Stimulated activated CD8-positive, alpha-beta memory T cell treated with anti-CD3 and anti-CD28 coated beads, Interleukin-15, amount 100 ng/mL, for 48 hours (primary cell): ENCODE measurements around the gene SMARCA2.

Experiments
- DNase-seq, 2 donors: peaks; one replicate each; pipeline ENCODE4 v3.0.0-alpha.2; 2020; ENCODE audit warnings: low read depth in 2 of 2

The SMARCA2 gene

GRCh38 chr9:2170722-2171121 is 155.6 kb downstream of the SMARCA2 start:
- no peak for DNase-seq

- DNase-seq: no peak
Measured at GRCh38 chr9:2173170-2173569, 158.0 kb downstream of the SMARCA2 start.

- no peak for DNase-seq
Measured at GRCh38 chr9:2173861-2174260, 158.7 kb downstream of the SMARCA2 start.

- no peak for DNase-seq
Measured at GRCh38 chr9:2174306-2174705, 159.2 kb downstream of the SMARCA2 start.

- no peak for DNase-seq
Measured at GRCh38 chr9:2174911-2175310, 159.8 kb downstream of the SMARCA2 start.

- no peak for DNase-seq
Measured at GRCh38 chr9:2177121-2177520, 162.0 kb downstream of the SMARCA2 start.

- DNase-seq: no peak
Measured at GRCh38 chr9:2178034-2178734, 163.0 kb downstream of the SMARCA2 start.

GRCh38 chr9:2179567-2179966 is 164.4 kb downstream of the SMARCA2 start:
- DNase-seq: no peak

- DNase-seq: no peak
Measured at GRCh38 chr9:2180154-2180553, 165.0 kb downstream of the SMARCA2 start.

GRCh38 chr9:2180704-2181103 is 165.6 kb downstream of the SMARCA2 start:
- no peak for DNase-seq

- DNase-seq: no peak
Measured at GRCh38 chr9:2181792-2182191, 166.6 kb downstream of the SMARCA2 start.

GRCh38 chr9:2190939-2191608 is 175.9 kb downstream of the SMARCA2 start:
- no peak for DNase-seq

- DNase-seq: no peak
Measured at GRCh38 chr9:2191609-2191972, 176.4 kb downstream of the SMARCA2 start.

- DNase-seq: no peak
Measured at GRCh38 chr9:2192356-2192979, 177.3 kb downstream of the SMARCA2 start.

- no peak for DNase-seq
Measured at GRCh38 chr9:2193552-2193951, 178.4 kb downstream of the SMARCA2 start.

GRCh38 chr9:2195211-2195610 is 180.1 kb downstream of the SMARCA2 start:
- no peak for DNase-seq

- DNase-seq: no peak
Measured at GRCh38 chr9:2196757-2197156, 181.6 kb downstream of the SMARCA2 start.

- no peak for DNase-seq
Measured at GRCh38 chr9:2198956-2199635, 183.9 kb downstream of the SMARCA2 start.

GRCh38 chr9:2199999-2200796 is 185.1 kb downstream of the SMARCA2 start:
- no peak for DNase-seq

- no peak for DNase-seq
Measured at GRCh38 chr9:2208465-2208864, 193.3 kb downstream of the SMARCA2 start.

GRCh38 chr9:2208991-2209390 is 193.8 kb downstream of the SMARCA2 start:
- DNase-seq: no peak

- DNase-seq: no peak
Measured at GRCh38 chr9:2209400-2209799, 194.3 kb downstream of the SMARCA2 start.
